Neural progenitor cell (in vitro differentiated cells): ENCODE measurements around the gene TAF6.

ENCODE experiments used
- EZH2 ChIP-seq: fragments of 200-600 bp; sonication (generic); IDR thresholded peaks from 2 replicates; pipeline ENCODE4 v1.6.1; 2017; ENCODE audit warnings: antibody characterized with exemption, mild to moderate bottlenecking, moderate library complexity
- TF ChIP-seq, protein P1 (sequence below): fragments of 200-600 bp; sonication (generic); IDR thresholded peaks from 2 replicates; pipeline ENCODE4 v1.5.1; 2017; ENCODE audit warnings: antibody characterized with exemption, mild to moderate bottlenecking

DNA sequence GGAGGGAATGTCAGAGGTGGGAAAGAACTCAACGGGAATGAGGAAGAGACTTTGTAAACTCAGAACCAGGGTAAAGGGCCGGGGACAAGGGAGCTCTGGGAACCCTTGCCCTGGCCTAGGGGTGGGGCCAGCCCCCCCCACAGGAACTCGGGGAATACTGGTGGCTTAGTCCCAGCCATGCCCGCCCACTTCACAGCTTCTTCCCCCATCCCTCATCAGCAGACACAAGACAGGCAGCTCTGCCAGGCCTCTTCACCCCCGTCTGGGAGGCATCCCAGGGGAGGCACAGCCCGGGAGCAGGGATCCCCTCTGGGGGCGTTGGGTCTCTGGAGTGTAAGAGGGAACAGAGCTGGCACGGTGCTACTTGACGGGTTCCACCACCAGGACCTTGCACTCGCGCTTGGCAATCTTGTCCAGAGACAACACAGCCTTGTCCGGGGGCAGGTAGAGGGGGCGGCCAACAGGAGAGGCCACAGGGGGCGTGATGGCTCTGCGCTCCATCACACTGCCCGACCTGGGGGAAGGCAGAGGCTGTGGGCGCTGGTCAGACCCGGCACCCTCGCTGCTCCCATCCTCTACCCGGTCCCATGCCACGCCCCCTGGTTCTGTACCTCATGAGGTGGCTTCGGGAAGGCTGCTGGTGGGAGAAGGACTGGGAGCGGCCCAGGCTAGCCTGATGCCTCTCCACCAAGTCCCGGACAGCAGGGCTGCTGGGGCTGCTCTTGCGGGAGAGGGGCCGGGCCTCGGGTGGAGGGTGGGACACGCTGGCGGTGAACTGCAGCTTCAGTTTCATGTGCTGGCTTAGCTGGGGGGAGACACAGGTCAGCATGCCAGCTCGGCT is 35.7 kb upstream of the TAF6 start:
- TF ChIP-seq, protein P1, sequence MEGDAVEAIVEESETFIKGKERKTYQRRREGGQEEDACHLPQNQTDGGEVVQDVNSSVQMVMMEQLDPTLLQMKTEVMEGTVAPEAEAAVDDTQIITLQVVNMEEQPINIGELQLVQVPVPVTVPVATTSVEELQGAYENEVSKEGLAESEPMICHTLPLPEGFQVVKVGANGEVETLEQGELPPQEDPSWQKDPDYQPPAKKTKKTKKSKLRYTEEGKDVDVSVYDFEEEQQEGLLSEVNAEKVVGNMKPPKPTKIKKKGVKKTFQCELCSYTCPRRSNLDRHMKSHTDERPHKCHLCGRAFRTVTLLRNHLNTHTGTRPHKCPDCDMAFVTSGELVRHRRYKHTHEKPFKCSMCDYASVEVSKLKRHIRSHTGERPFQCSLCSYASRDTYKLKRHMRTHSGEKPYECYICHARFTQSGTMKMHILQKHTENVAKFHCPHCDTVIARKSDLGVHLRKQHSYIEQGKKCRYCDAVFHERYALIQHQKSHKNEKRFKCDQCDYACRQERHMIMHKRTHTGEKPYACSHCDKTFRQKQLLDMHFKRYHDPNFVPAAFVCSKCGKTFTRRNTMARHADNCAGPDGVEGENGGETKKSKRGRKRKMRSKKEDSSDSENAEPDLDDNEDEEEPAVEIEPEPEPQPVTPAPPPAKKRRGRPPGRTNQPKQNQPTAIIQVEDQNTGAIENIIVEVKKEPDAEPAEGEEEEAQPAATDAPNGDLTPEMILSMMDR, result no peak
- TF ChIP-seq EZH2, result no peak
